HFF-Myc (cell line): ENCODE results near the gene OR2L2.
"Not testable (repeated sequence)": the region's sequence is repeated elsewhere in the genome, so short reads cannot be mapped to it uniquely, and the experiment has no call there.

Experiments
- DNase-seq: peaks from one replicate; pipeline ENCODE4 v3.0.0-alpha.2; 2011; ENCODE audit warnings: low read depth; ENCODE audit errors: extremely low read depth
- H3K4me3 ChIP-seq: replicated peaks from 2 replicates; pipeline ENCODE4 v1.5.1; 2011; ENCODE audit warnings: low read depth, mild to moderate bottlenecking, control low read depth, low read length
- CTCF ChIP-seq: IDR thresholded peaks from 2 replicates; pipeline ENCODE4 v1.5.1; 2012; ENCODE audit warnings: mild to moderate bottlenecking, low read depth, low read length, control low read depth; ENCODE audit errors: missing control alignments

The OR2L2 gene

GRCh38 chr1:248065604-248066003 lies 35.7 kb downstream of the OR2L2 start:
- no peak for DNase-seq
- no peak overlapping the region for H3K4me3 ChIP-seq
- TF ChIP-seq CTCF, result no peak

GRCh38 chr1:248083864-248084263 lies 54.0 kb downstream of the OR2L2 start:
- not testable (repeated sequence) for DNase-seq

More at GRCh38 chr1:248083864-248084263, 54.0 kb downstream of the OR2L2 start:
- not testable (repeated sequence) for H3K4me3 ChIP-seq
